CMK (cell line): ENCODE data around the gene EEF1AKMT3.

ENCODE experiments used
- DNase-seq: peaks from one replicate; pipeline ENCODE4 v3.0.0-alpha.2; 2010; ENCODE audit warnings: low read depth

Gene EEF1AKMT3

GRCh38 chr12:57735198-57735855 is 37.1 kb upstream of the EEF1AKMT3 start:
- no peak for DNase-seq

DNA sequence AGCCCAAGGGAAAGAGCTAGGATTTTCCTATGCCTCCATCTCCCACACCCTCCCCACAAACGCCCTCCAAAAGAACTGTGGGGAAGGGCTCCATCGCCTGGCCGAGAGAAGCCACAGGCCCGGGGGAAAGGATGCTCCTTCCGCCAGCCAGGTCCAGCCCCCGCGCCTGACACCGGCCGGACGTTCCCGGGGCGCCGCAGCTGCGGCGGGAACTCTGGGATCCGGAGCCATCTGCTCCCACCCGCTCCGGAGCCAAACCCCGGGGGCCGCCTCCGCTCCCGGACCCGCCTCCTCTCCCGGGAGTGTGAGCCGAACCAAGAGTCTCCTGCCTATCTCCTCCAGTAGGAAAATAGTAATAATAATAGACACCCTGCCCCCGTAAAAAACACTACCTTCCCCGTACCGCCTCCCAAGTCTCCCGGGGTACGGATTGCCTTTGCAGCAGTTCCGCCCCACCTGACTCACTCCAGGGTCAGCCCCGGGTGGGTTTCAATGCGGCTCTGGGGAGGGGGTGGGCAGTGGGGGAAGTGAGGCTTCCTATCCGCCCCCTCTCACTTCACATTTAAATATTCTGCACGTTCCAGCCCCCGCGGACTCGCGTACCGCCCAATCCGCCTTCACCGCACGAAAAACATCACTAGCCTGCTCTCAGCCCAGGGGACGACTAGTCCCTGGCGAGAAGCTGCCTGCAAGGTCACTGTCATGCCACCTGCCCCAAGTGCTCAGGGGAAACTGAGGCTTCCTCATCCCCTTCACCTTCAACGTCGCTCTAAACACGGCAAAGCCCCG is 36.3 kb upstream of the EEF1AKMT3 start:
- DNase-seq, result no peak

DNA sequence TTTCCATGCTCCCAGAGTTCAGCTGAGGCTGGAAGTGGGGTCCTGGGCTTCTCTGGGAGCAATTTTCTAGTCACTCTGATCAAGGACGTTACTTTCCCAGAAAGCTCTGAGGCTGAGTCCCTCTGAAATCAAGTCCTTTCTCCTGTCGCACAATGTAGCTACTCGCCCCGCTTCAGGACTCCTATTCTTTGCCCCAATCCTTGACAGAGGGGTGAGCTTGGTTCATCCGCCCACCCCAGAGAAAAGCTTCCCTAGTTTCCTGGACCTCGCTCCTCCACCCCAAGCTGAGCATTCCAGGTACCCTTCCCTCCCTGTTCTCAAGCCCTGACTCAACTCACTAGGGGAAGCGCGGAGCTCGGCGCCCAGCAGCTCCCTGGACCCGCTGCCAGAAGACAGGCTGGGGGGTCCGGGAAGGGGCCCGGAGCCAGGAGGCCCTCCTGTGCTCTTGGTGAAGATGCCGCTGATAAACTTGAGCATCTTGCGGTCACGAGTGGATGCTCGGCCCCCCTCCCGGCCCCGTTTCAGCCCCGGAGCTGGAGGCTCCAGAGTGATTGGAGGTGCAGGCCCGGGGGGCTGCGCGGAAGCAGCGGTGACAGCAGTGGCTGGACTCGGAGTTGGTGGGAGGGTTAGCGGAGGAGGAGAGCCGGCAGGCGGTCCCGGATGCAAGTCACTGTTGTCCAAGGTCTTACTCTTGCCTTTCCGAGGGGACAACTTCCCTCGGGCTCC is 35.5 kb upstream of the EEF1AKMT3 start:
- DNase-seq, result no peak

GRCh38 chr12:57737467-57738460 is 34.6 kb upstream of the EEF1AKMT3 start:
- DNase-seq, result no peak

DNA sequence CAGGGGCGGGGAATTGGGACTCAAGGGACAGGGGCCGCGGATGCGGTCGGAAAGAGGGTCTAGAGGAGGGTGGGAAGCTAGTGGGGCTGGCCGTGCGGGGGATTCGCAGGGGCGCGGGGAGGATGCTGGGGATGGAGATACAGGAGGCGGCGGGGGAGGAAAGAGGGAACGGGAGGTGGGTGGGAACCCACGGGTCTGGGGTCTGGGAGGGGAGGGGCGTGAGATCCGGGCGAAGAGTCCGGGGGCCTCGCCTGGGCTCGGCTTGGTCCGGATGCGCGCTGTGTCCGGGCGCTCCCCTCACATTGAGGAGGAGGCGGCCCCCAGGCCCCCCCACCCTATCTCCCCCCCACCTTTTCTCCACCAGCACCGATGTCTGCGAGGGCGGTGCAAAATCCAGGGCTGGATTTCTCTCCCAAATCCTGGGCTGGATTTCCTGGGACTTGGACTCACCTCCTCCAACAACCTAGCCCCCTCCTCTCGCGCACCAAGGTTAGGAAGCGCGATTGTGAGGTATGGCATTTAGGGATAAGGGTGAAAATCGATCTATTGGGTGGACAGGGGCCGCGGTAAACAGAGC is 33.7 kb upstream of the EEF1AKMT3 start, which contains the start of gene AGAP2:
TSS of gene AGAP2 (minus strand) at position 82 of the 577 bp plus-strand sequence. CDS start 496 bp downstream, outside the sequence.
- DNase-seq, result no peak

DNA sequence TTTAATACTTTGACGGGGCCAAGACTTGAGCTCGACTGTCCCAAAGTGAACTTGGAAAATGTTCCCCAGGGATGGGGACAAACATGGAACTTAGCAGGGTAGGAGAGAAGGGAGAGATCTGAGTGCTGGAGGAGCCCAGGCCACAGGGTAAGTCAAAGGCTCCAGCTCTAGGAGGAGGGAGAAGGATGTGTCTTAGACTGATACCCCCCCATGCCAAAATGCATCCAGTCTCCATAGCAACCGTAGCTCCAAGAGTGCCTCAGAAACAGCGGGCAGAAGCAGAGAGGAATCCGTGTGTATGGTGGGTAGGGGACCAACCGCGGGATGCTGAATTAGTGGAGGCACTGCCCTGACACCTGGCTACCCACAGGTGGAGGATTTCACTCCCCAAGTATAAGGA is 33.0 kb upstream of the EEF1AKMT3 start:
- no peak for DNase-seq

DNA sequence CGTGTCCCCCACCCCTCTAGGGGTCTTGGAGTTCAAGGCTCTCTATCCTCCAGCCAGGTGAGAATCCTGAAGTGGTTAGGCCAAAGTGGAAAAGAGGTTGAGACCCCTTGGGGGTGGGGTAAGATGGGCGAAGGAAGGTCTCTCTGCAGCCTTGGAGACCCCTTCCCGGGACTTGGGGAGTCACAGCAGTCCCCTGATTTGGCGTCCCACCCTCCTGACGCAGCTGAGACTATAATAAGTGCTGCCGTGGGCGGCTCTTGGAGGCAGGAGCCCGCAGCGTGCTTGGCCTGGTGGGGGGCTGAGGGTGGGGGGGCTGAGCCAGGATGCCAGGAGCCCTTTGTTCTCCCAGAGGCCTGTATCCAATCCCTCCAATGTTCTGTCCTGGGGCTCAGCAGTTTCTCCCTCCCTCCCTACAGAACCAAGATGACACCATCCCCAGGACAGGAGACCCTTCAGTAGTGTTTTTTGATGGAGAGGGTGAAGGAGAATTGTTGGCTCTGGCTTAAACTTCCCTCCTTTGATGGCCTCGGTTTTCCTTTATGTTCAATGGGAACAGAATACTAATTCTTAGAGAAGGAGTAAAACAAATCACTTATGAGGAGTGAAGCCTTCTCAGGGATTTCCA is 32.4 kb upstream of the EEF1AKMT3 start:
- DNase-seq, result no peak

DNA sequence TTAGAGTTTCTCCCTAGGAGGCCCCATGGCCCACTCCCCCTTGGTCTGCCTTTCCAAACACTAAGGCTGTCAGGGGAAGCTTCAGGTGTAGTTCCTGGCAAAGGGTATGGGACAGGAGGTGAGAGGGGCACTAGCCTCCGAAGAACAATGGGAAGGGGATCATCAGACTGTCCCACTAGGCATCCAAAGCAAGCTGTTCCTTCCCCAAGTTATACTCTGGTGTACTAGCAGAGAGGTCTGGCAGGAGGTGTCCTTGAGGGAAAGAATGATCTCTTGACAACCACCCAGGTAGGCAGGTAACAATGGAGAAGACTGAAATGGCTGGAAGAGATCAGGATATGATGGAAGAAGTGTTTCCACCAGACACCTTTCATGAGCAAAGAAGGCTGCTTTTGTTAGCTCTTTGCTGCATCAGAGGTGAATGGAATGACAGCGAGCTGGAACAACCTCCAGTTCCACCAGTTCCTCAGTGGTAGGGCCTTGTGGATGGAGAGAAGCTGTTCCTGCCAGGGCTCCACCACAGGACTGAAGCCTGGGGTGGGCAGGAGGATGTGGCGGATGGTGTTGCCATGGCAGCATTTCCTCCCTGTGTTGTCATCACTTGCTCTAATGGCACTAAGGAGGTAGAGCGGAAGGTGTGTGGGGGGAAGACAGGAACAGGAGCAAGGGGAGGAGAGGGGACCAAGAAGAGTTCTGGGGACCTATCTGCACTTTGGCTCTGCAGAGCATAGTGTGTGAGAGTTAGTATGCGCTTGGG is 31.6 kb upstream of the EEF1AKMT3 start:
- DNase-seq, result no peak

GRCh38 chr12:57741413-57741789 is 31.0 kb upstream of the EEF1AKMT3 start:
- no peak for DNase-seq

GRCh38 chr12:57741844-57742738 is 30.3 kb upstream of the EEF1AKMT3 start:
- peak; percentile 74 for DNase-seq

DNA sequence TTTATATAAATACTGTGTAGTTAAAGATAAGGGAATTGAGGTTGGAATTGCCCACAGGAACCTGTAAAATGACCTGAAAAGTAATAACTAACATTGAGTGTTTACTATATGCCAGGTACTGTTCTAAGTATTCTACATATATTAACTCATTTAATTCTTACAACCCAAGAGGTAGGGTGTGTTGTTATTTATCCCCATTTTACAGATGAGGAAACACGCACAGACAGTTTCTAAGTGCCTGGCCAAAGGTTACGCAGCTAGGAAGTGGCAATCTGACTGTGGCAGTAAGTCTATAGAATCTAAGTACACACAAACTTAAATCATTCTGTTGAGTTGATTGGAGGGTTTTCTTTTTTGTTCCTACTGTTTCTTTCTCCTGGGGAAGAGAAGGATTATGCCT is 28.6 kb upstream of the EEF1AKMT3 start:
- no peak for DNase-seq

- peak; percentile 77 for DNase-seq
Observed at GRCh38 chr12:57744194-57744776, 28.1 kb upstream of the EEF1AKMT3 start.

DNA sequence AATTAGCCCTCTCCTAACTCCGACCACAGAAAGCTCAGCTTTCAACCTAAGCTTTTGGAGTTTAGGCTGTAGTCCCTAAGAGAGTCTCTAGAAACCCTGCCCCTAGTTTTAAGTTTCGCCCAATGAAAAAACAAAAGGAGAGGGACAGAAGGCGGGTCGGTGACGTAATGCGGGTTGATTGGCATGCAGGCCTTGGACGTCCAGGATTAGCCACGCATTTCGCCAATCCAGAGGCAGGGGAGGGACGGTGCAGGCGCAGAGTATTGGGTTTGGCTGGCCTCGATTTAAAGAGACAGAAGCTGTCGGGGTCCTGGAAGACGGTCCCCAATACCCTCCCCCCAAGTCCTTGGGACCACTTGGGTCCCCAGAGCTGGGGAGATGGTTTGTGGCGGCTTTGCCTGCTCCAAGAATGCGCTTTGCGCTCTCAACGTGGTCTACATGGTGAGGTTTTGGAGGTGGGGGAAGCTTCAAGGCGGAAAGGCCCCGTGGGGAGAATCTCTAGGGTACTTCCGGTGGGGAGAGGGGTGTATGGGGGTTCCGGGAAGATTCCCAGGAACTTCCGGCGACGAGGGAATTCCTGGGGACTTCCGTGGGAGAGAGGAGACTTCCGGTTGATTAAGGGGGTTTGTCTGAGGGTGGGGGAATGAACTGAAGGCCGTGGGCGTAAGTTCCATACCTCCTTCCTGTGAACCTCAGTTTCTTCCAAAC is 27.5 kb upstream of the EEF1AKMT3 start, which contains the start of gene TSPAN31:
TSS of gene TSPAN31 (plus strand) at position 263 of the 708 bp plus-strand sequence. CDS start at position 379, 116 bp downstream.
- peak; percentile 83 for DNase-seq

GRCh38 chr12:57745485-57745881 is 26.9 kb upstream of the EEF1AKMT3 start:
- no peak for DNase-seq

DNA sequence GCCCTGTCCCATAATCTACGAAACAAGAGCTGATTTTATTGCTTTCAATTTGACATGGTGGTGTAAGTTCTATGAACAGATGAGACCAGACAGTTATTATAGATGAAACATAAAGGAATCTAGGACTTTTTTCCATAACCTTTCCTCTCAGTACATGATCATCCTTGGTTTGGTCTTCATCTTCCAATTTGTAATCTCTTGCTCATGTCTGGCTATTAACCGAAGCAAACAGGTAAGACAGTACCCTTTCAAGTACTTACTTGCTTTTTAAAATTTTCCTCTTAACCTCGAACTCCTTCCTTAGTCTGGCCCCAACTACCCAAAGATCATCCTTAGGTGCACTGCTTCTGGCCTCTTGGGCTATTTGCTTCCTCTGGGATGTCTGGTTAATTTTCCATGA is 26.4 kb upstream of the EEF1AKMT3 start:
- DNase-seq, result no peak

DNA sequence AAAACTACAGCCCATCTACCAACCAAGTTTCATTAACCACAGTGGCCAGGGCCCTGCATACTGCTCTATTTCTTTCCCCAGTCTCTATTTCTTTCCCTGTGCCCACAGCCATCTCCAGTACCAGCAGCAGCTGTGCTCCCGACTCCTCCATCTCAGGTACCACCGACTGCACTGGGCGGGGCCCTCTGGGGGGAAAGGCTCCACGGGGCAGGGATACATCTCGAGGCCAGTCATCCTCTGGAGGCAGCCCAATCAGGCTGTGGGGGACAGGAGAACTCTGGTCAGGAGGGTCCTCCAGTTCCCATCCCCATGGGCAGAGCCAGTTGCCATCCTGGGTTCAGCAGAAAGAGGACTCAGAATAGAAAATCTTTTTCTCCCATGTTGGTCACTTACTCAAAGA is 23.4 kb upstream of the EEF1AKMT3 start:
- DNase-seq, result no peak

DNA sequence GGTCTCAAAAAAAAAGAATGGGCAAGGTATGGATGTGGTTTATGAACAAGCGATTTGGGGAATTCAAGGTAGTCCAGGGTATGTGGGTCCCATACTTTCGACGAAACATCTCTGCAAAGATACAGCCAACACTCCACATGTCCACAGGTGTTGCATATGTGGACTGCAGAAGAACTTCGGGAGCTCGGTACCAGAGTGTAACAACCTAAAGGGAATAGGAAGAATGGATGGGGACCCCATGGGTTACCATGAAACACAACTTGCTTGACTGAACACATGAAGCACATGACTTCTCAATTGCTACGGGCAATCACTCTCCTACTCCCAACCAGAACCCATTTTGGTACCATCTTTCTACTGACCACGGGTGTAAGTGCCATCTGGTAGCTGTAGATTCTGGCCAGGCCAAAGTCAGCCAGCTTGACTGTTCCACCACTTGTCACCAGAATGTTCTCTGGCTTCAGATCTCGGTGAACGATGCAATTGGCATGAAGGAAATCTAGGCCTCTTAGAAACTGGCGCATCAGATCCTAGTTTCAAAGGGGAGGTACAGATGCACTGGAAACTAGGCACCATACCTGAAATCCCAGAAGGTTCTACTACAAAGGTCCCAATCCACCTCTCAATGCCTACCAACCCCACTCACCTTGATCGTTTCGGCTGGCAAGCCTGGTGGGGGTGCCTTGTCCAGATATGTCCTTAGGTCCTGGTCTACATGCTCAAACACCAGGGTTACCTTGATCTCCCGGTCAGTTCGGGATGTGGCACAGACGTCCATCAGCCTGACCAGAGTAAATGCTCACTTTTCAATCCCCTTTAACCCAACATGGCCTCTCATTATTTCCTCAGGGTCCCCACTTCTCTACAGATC is 21.6 kb upstream of the EEF1AKMT3 start:
- no peak for DNase-seq
